ENCODE data around the gene BHLHE40. TPM values are rescaled to one million over a fixed set of nuclear protein-coding genes. Genes with fewer than 3 reads are reported as not detected.

BHLHE40 gene
- total RNA-seq, 5 donors from 2014 or later (not counting 1 experiment from before 2014, with no cell fraction given) = 54.1 to 177 (median 85.8) TPM

DNA sequence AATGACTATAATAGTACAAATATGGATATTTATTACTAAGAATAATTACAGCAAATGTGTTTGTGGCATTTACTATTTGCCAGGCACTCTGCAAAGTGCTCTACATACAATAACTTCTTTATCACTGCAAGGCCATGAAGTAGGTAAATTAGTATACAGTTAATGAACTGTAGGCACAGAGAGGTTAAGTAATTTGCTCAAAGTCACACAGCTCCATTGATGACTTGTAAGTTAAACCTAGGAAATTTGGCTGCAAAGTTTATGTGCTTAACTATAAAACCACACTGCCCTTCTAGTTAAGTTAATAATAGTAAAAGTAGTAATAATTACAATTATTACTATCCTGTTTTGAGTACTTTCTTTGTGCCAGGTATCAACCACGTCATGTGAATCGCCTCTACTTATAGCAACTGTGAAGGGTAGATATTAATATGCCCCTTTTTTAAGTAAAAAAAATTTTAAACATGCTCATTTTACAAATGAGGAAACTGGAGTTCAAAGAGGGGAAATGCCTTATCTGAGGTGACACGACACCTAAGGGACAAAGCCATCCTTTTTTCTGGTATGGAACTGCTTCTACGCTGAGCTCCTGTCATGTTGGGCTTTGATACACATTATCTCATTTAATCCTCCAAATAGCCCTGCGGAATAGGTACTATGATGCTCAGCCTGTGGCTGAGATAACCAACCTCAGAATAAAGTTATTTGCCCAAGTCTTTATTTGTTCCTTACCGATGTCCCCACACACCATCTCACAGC is 8.5 kb downstream of the BHLHE40 start:
- peak overlapping the region; percentile 79 to 81 (median 79) for H3K4me3 Mint-ChIP-seq
- peaks cover 8% of the 10 kb centered on the region for H3K36me3 Mint-ChIP-seq
- WGBS (ENCODE audit: insufficient coverage) = 94% methylated on average over 3 of the region's 6 CpGs
- H3K9me3 Mint-ChIP-seq = no peaks in the 10 kb centered on the region
- POLR2A ChIA-PET = interaction anchor here (0.6 to 1.4 kb wide), 4 partner anchors 9 to 133 kb away, joined by 3 to 5 read pairs (median 4); no protein-coding TSS in a partner anchor
- no peaks in the 10 kb centered on the region for H3K27me3 ChIP-seq (replicated peaks in 1 of 2; ENCODE audit: control insufficient read depth in 2 of 2, extremely low read depth in 1 of 2, insufficient read depth in 2 of 2, low read length in 1 of 2)
- H3K27me3 Mint-ChIP-seq = no peaks in the 10 kb centered on the region
- peak overlapping the region; percentile 86 for H3K27ac ChIP-seq (ENCODE audit: low read length)
- peaks cover 0 to 11% of the 10 kb centered on the region in 2 donors for H3K36me3 ChIP-seq (ENCODE audit: control insufficient read depth in 2 of 2, extremely low read depth in 1 of 2, insufficient read depth in 1 of 2, low read length in 1 of 2)
- H3K9me3 ChIP-seq = no peaks in the 10 kb centered on the region
- CTCF ChIA-PET = interaction anchor here in 1 of 2 donors (0.7 to 1.6 kb wide), 5 partner anchors 15 to 151 kb away, joined by 3 to 4 read pairs (median 3); no protein-coding TSS in a partner anchor
- H3K4me1 ChIP-seq (ENCODE audit: control insufficient read depth in 1 of 2, extremely low read depth in 1 of 2, insufficient read depth in 2 of 2, low read length in 2 of 2) = peaks cover 14 to 54% of the 10 kb centered on the region in 2 experiments
- DNase-seq = no peak
- ATAC-seq (replicated peaks in 1 of 4) = no peak
- peak overlapping the region; percentile 74 to 76 for H3K27ac Mint-ChIP-seq
- no peak overlapping the region for H3K4me3 ChIP-seq (ENCODE audit: control insufficient read depth in 1 of 2, extremely low read depth in 1 of 2, low read length in 1 of 2)
- H3K4me1 Mint-ChIP-seq = peaks cover 34 to 60% (median 42%) of the 10 kb centered on the region in 3 donors

DNA sequence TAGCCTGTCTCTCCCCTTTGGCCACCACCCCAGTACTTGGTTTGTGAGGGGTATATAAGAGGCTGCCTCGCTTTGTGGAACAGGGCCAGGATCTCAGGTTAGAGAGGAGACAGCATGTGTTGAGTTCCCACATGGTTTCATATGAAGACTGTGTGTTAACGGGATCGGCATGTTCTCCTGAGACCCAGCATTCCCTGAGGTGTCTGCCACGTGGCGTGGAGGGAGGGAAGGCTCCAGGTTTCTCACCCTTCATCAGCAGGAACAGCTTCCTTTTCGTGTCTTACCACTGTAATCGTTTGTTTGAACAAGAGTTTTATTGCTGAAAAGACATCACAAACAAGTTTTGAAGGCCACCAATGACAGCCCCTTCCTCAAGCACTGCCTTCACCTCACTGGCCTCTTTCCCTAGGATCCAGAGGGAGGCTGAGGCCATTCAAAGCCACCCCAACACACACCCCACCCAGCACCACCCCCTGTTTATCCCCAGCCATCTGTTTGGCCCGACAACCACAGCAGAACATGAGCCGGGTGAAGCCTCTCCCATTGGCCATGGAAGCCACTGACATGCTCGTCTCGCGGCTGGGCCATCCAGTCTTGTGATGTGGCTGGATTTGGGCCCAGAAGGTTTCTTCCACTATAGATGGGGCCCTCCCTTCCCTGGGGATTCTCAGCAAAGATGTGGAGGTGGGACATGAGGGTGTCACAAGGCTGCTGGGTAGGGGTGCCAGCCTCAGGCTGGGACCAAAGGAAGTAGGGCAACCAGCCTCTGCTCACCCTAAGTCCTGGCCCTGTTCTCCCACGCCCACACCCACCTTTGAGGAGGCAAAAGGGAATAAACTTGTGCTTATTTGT is 10.0 kb downstream of the BHLHE40 start:
- H3K36me3 ChIP-seq (ENCODE audit: control insufficient read depth in 2 of 2, extremely low read depth in 1 of 2, insufficient read depth in 1 of 2, low read length in 1 of 2) = no peaks in the 10 kb centered on the region
- ChIA-PET CTCF (no interaction called here), POLR2A (no interaction called here)
- peaks cover 12 to 39% of the 10 kb centered on the region in 2 experiments for H3K4me1 ChIP-seq (ENCODE audit: control insufficient read depth in 1 of 2, extremely low read depth in 1 of 2, insufficient read depth in 2 of 2, low read length in 2 of 2)
- no peak overlapping the region for H3K4me3 Mint-ChIP-seq
- no peak for DNase-seq
- WGBS (ENCODE audit: insufficient coverage) = 83% methylated on average over 2 of the region's 13 CpGs
- no peaks in the 10 kb centered on the region for H3K27me3 ChIP-seq (replicated peaks in 1 of 2; ENCODE audit: control insufficient read depth in 2 of 2, extremely low read depth in 1 of 2, insufficient read depth in 2 of 2, low read length in 1 of 2)
- H3K9me3 Mint-ChIP-seq = no peaks in the 10 kb centered on the region
- H3K27me3 Mint-ChIP-seq = no peaks in the 10 kb centered on the region
- no peaks in the 10 kb centered on the region for H3K9me3 ChIP-seq
- H3K36me3 Mint-ChIP-seq = no peaks in the 10 kb centered on the region
- H3K27ac Mint-ChIP-seq = no peak overlapping the region
- no peak overlapping the region for H3K27ac ChIP-seq (ENCODE audit: low read length)
- ATAC-seq (replicated peaks in 1 of 4) = no peak
- peaks cover 21 to 45% (median 28%) of the 10 kb centered on the region in 3 donors for H3K4me1 Mint-ChIP-seq
- no peak overlapping the region for H3K4me3 ChIP-seq (ENCODE audit: control insufficient read depth in 1 of 2, extremely low read depth in 1 of 2, low read length in 1 of 2)

DNA sequence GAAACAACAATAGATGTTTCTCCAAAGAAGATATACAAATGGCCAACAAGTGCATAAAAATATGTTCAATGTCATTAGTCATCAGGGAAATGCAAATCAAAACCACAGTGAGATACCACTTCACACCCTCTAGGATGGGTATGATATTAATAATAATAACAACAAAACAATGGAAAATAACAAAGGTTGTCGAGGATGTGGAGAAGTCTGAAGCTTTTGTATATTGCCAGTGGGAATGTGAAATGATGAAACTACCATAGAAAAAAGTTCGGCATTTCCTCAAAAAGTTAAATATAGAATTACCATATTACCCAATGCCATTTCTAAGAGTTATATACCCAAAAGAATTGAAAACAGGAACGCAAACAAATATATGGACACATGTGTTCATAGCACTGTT is 10.8 kb downstream of the BHLHE40 start:
- CTCF ChIA-PET = no interaction called here
- Mint-ChIP-seq H3K27ac (no peak overlapping the region), H3K27me3 (no peaks in the 10 kb centered on the region), H3K4me1 (peaks cover 20 to 39% (median 22%) of the 10 kb centered on the region in 3 donors), H3K9me3 (no peaks in the 10 kb centered on the region), H3K36me3 (no peaks in the 10 kb centered on the region), H3K4me3 (no peak overlapping the region)
- H3K36me3 ChIP-seq (ENCODE audit: control insufficient read depth in 2 of 2, extremely low read depth in 1 of 2, insufficient read depth in 1 of 2, low read length in 1 of 2) = no peaks in the 10 kb centered on the region
- POLR2A ChIA-PET = interaction anchor here in 1 of 2 donors (0.6 kb wide), 1 partner anchor 252 kb away, joined by 6 read pairs; no protein-coding TSS in a partner anchor
- ATAC-seq (replicated peaks in 1 of 4) (no peak), DNase-seq (no peak)
- no peak overlapping the region for H3K27ac ChIP-seq (ENCODE audit: low read length)
- no peak overlapping the region for H3K4me3 ChIP-seq (ENCODE audit: control insufficient read depth in 1 of 2, extremely low read depth in 1 of 2, low read length in 1 of 2)
- H3K9me3 ChIP-seq = no peaks in the 10 kb centered on the region
- peaks cover 8 to 34% of the 10 kb centered on the region in 2 experiments for H3K4me1 ChIP-seq (ENCODE audit: control insufficient read depth in 1 of 2, extremely low read depth in 1 of 2, insufficient read depth in 2 of 2, low read length in 2 of 2)
- no CpG with 5 or more reads among the region's 3 CpGs for WGBS (ENCODE audit: insufficient coverage)
- H3K27me3 ChIP-seq (replicated peaks in 1 of 2; ENCODE audit: control insufficient read depth in 2 of 2, extremely low read depth in 1 of 2, insufficient read depth in 2 of 2, low read length in 1 of 2) = no peaks in the 10 kb centered on the region

DNA sequence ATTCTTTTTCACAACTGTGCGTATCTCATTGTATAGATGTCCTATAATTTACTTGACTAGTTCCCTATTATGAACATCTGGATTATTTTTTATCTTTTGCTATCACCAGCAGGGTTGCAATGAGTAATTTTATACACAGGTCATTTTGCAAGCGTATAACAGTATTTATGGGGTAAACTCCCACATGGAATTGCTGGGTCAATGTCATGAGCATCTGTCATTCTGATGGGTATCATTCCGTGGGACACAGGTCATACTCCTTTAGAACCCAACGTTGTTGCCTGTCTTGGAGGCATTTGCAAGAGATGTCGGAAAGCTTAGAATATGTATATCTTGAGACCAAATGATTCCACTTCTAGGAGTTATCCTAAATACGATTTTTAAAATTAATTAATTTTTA is 12.9 kb downstream of the BHLHE40 start:
- DNase-seq = no peak
- no peaks in the 10 kb centered on the region for H3K27me3 ChIP-seq (replicated peaks in 1 of 2; ENCODE audit: control insufficient read depth in 2 of 2, extremely low read depth in 1 of 2, insufficient read depth in 2 of 2, low read length in 1 of 2)
- H3K9me3 ChIP-seq = no peaks in the 10 kb centered on the region
- H3K27ac ChIP-seq (ENCODE audit: low read length) = no peak overlapping the region
- WGBS (ENCODE audit: insufficient coverage) = 83% methylated on average over 1 of the region's 6 CpGs
- Mint-ChIP-seq H3K27ac (no peak overlapping the region), H3K36me3 (no peaks in the 10 kb centered on the region), H3K27me3 (no peaks in the 10 kb centered on the region), H3K4me3 (no peak overlapping the region), H3K4me1 (peaks cover 4 to 20% (median 5%) of the 10 kb centered on the region in 3 donors), H3K9me3 (no peaks in the 10 kb centered on the region)
- H3K4me3 ChIP-seq (ENCODE audit: control insufficient read depth in 1 of 2, extremely low read depth in 1 of 2, low read length in 1 of 2) = no peak overlapping the region
- ATAC-seq (replicated peaks in 1 of 4) = no peak
- CTCF ChIA-PET = interaction anchor here (0.7 kb wide), 2 partner anchors 10 to 296 kb away, joined by 3 to 7 read pairs; no protein-coding TSS in a partner anchor
- POLR2A ChIA-PET = no interaction called here
- peaks cover 3 to 15% of the 10 kb centered on the region in 2 experiments for H3K4me1 ChIP-seq (ENCODE audit: control insufficient read depth in 1 of 2, extremely low read depth in 1 of 2, insufficient read depth in 2 of 2, low read length in 2 of 2)
- no peaks in the 10 kb centered on the region for H3K36me3 ChIP-seq (ENCODE audit: control insufficient read depth in 2 of 2, extremely low read depth in 1 of 2, insufficient read depth in 1 of 2, low read length in 1 of 2)

DNA sequence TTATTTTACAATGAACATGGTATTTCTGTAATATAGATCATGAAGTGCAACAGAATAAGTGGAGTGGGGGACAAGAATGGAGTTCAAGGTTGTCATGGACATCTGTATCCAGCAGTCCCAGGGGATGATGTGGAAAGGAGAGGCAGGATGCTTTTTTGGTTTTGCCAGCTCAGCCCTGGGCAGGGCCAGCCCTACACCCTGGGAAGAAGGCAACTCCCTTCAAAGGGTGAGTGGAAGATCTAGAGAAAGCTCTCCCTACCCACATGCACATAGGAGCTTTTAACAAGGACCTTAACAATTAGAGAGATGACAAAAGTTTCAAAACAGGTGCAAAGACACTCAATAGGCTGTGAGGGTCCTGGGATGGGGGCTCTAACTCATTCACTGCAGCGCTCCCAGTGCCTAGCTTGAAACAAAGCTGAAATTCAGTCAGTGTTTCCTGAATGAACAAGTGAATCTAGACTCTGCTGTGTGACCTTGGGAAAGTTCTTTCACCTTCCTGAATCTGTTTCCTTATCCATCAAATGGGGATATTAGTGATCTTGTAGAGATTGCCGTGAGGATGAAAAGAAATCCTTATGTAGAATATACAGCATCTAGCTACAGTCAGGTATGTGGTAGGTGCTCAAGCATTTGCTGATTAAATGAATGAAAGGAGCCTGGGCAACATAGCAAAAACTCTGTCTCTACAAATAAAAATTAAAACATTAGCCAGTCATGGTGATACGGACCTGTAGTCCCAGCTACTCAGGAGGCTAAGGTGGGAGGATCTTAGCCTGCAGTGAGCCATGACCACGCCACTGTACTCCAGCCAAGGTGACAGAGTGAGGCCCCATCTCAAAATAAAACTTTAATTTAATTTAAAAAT is 14.3 kb downstream of the BHLHE40 start:
- CTCF ChIA-PET = interaction anchor here (0.6 to 1.2 kb wide), 3 partner anchors 13 to 155 kb away, joined by 3 to 7 read pairs (median 5); partner anchors contain the start of gene BHLHE40 (in 1 of the 2)

More for the DNA sequence above, 14.3 kb downstream of the BHLHE40 start:
- Mint-ChIP-seq H3K27ac (no peak overlapping the region), H3K27me3 (no peaks in the 10 kb centered on the region), H3K4me3 (no peak overlapping the region), H3K36me3 (no peaks in the 10 kb centered on the region), H3K4me1 (peaks cover 0 to 11% (median 4%) of the 10 kb centered on the region in 3 donors), H3K9me3 (no peaks in the 10 kb centered on the region)
- peaks cover 0 to 11% of the 10 kb centered on the region in 2 experiments for H3K4me1 ChIP-seq (ENCODE audit: control insufficient read depth in 1 of 2, extremely low read depth in 1 of 2, insufficient read depth in 2 of 2, low read length in 2 of 2)
- POLR2A ChIA-PET = interaction anchor here (0.5 to 1.0 kb wide), 5 partner anchors 8 to 55 kb away, joined by 3 to 7 read pairs (median 5); no protein-coding TSS in a partner anchor
- H3K36me3 ChIP-seq (ENCODE audit: control insufficient read depth in 2 of 2, extremely low read depth in 1 of 2, insufficient read depth in 1 of 2, low read length in 1 of 2) = no peaks in the 10 kb centered on the region
- no peaks in the 10 kb centered on the region for H3K9me3 ChIP-seq
- no CpG with 5 or more reads among the region's 4 CpGs for WGBS (ENCODE audit: insufficient coverage)
- H3K4me3 ChIP-seq (ENCODE audit: control insufficient read depth in 1 of 2, extremely low read depth in 1 of 2, low read length in 1 of 2) = no peak overlapping the region
- no peak for DNase-seq
- ATAC-seq (replicated peaks in 1 of 4) = no peak
- no peak overlapping the region for H3K27ac ChIP-seq (ENCODE audit: low read length)
- H3K27me3 ChIP-seq (replicated peaks in 1 of 2; ENCODE audit: control insufficient read depth in 2 of 2, extremely low read depth in 1 of 2, insufficient read depth in 2 of 2, low read length in 1 of 2) = no peaks in the 10 kb centered on the region
